ENCODE results near the gene TRIM47. TPM values are rescaled to one million over a fixed set of nuclear protein-coding genes. Genes with fewer than 3 reads are reported as not detected.

Gene TRIM47
- total and polyA plus RNA-seq, 2 of the 13 experiments (the other 11 are each of a cell fraction or from before 2014, with no cell fraction given), result 33.5 to 82.0 TPM

DNA sequence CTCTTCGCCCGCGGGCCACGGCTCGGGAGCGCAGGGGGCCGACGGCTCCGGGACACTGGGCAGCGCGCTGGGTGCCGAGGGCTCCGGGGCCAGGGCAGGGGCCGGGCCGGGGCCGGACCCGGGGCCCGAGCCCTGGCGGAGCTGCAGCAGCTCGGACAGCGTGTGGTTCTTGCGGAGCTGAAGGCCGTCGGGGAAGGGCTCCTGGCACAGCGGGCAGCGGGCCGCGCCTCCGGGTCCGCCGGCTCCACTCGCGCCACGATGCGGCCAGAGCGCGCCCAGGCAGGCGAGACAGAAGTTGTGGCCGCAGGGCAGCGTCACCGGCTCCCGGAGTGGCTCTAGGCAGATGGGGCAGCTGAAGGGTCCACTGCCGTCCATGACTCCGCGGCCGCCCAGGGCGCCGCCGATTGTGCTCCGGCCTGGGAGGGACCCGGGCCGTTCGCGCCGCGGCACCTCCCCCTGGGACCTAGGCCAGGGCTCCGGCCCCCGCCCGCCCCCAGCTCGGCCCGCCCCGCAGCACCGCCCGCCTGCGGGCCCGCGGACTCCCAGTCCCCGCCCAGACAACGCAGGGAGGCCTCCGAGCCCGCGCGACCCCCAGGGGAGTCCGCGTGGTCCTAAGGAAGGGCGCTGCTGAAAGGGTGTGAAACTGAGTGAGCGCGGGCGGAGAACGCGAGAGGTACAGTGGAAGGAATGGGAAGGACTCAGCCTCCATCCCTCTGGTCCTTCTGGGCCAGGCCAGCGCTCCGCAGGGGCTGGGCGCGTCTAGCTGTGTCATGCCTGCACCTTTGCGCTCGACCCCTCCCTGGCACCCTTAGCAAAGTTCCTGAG is at the start of gene TRIM47 (continued):
- TF ChIP-seq ZEB1 (IDR thresholded peaks at IDR 0.05; ENCODE audit: insufficient replicate concordance, low read depth) (peak; percentile 41), AHR (CRISPR knock-in tag; IDR thresholded peaks at IDR 0.05) (peak; percentile 92), MIER2 (CRISPR knock-in tag; IDR thresholded peaks at IDR 0.05) (0 out of 2 replicates have a peak, but pooled peaks have one; percentile 24), ZFY (CRISPR knock-in tag; IDR thresholded peaks at IDR 0.05) (peak; percentile 80), CBX5 (CRISPR knock-in tag; IDR thresholded peaks at IDR 0.05; ENCODE audit: borderline replicate concordance) (0 out of 2 replicates have a peak, but pooled peaks have one; percentile 29), FOXK1 (CRISPR knock-in tag; IDR thresholded peaks at IDR 0.05; ENCODE audit: borderline replicate concordance, low read depth) (no peak; the same call in 1 of the 2 replicates), YY1 (IDR thresholded peaks at IDR 0.05; ENCODE audit: insufficient read depth, insufficient replicate concordance, low read depth, low read length) (peak; percentile 65), SAP130 (CRISPR knock-in tag; IDR thresholded peaks at IDR 0.05; ENCODE audit: low read depth) (peak; percentile 74), SPEN (CRISPR knock-in tag; IDR thresholded peaks at IDR 0.05; ENCODE audit: low read depth) (peak; percentile 82; the same call in 1 of the 2 replicates)
- TF ChIP-seq, protein P1, sequence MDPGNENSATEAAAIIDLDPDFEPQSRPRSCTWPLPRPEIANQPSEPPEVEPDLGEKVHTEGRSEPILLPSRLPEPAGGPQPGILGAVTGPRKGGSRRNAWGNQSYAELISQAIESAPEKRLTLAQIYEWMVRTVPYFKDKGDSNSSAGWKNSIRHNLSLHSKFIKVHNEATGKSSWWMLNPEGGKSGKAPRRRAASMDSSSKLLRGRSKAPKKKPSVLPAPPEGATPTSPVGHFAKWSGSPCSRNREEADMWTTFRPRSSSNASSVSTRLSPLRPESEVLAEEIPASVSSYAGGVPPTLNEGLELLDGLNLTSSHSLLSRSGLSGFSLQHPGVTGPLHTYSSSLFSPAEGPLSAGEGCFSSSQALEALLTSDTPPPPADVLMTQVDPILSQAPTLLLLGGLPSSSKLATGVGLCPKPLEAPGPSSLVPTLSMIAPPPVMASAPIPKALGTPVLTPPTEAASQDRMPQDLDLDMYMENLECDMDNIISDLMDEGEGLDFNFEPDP (CRISPR knock-in tag; conservative IDR thresholded peaks at IDR 0.05), result peak; percentile 82; the same call in 1 of the 2 replicates
- TF ChIP-seq, protein P2, sequence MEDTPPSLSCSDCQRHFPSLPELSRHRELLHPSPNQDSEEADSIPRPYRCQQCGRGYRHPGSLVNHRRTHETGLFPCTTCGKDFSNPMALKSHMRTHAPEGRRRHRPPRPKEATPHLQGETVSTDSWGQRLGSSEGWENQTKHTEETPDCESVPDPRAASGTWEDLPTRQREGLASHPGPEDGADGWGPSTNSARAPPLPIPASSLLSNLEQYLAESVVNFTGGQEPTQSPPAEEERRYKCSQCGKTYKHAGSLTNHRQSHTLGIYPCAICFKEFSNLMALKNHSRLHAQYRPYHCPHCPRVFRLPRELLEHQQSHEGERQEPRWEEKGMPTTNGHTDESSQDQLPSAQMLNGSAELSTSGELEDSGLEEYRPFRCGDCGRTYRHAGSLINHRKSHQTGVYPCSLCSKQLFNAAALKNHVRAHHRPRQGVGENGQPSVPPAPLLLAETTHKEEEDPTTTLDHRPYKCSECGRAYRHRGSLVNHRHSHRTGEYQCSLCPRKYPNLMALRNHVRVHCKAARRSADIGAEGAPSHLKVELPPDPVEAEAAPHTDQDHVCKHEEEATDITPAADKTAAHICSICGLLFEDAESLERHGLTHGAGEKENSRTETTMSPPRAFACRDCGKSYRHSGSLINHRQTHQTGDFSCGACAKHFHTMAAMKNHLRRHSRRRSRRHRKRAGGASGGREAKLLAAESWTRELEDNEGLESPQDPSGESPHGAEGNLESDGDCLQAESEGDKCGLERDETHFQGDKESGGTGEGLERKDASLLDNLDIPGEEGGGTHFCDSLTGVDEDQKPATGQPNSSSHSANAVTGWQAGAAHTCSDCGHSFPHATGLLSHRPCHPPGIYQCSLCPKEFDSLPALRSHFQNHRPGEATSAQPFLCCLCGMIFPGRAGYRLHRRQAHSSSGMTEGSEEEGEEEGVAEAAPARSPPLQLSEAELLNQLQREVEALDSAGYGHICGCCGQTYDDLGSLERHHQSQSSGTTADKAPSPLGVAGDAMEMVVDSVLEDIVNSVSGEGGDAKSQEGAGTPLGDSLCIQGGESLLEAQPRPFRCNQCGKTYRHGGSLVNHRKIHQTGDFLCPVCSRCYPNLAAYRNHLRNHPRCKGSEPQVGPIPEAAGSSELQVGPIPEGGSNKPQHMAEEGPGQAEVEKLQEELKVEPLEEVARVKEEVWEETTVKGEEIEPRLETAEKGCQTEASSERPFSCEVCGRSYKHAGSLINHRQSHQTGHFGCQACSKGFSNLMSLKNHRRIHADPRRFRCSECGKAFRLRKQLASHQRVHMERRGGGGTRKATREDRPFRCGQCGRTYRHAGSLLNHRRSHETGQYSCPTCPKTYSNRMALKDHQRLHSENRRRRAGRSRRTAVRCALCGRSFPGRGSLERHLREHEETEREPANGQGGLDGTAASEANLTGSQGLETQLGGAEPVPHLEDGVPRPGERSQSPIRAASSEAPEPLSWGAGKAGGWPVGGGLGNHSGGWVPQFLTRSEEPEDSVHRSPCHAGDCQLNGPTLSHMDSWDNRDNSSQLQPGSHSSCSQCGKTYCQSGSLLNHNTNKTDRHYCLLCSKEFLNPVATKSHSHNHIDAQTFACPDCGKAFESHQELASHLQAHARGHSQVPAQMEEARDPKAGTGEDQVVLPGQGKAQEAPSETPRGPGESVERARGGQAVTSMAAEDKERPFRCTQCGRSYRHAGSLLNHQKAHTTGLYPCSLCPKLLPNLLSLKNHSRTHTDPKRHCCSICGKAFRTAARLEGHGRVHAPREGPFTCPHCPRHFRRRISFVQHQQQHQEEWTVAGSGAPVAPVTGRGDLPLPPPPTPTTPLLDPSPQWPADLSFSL (CRISPR knock-in tag; IDR thresholded peaks at IDR 0.05), result no peak
- TF ChIP-seq, protein P3, sequence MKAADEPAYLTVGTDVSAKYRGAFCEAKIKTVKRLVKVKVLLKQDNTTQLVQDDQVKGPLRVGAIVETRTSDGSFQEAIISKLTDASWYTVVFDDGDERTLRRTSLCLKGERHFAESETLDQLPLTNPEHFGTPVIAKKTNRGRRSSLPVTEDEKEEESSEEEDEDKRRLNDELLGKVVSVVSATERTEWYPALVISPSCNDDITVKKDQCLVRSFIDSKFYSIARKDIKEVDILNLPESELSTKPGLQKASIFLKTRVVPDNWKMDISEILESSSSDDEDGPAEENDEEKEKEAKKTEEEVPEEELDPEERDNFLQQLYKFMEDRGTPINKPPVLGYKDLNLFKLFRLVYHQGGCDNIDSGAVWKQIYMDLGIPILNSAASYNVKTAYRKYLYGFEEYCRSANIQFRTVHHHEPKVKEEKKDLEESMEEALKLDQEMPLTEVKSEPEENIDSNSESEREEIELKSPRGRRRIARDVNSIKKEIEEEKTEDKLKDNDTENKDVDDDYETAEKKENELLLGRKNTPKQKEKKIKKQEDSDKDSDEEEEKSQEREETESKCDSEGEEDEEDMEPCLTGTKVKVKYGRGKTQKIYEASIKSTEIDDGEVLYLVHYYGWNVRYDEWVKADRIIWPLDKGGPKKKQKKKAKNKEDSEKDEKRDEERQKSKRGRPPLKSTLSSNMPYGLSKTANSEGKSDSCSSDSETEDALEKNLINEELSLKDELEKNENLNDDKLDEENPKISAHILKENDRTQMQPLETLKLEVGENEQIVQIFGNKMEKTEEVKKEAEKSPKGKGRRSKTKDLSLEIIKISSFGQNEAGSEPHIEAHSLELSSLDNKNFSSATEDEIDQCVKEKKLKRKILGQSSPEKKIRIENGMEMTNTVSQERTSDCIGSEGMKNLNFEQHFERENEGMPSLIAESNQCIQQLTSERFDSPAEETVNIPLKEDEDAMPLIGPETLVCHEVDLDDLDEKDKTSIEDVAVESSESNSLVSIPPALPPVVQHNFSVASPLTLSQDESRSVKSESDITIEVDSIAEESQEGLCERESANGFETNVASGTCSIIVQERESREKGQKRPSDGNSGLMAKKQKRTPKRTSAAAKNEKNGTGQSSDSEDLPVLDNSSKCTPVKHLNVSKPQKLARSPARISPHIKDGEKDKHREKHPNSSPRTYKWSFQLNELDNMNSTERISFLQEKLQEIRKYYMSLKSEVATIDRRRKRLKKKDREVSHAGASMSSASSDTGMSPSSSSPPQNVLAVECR (CRISPR knock-in tag; IDR thresholded peaks at IDR 0.05; ENCODE audit: borderline replicate concordance), result peak; percentile 66
- TF ChIP-seq, protein P4, sequence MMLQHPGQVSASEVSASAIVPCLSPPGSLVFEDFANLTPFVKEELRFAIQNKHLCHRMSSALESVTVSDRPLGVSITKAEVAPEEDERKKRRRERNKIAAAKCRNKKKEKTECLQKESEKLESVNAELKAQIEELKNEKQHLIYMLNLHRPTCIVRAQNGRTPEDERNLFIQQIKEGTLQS (CRISPR knock-in tag; IDR thresholded peaks at IDR 0.05), result peak; percentile 8; the same call in 1 of the 2 replicates

All from HepG2 (cell line).